Vagina (tissue), 2 donors: ENCODE data around the gene TNNT3. TPM values are rescaled to one million over a fixed set of nuclear protein-coding genes. Genes with fewer than 3 reads are reported as not detected.

Experiments
- DNase-seq, 2 donors: peaks; one replicate each; pipeline ENCODE4 v3.0.0-alpha.2; 2017; ENCODE audit errors: extremely low spot score in 2 of 2
- H3K27ac ChIP-seq: fragments of 200-600 bp; sonication (generic); one replicate; pipeline ENCODE4 v1.5.1; 2019
- H3K27me3 ChIP-seq: fragments of 200-600 bp; sonication (generic); one replicate; pipeline ENCODE4 v1.5.1; 2019
- H3K36me3 ChIP-seq, 2 donors: fragments of 200-600 bp; sonication (generic); one replicate each; pipeline ENCODE4 v1.5.1; 2017 to 2019
- H3K4me1 ChIP-seq: fragments of 200-600 bp; sonication (generic); one replicate; pipeline ENCODE4 v1.5.1; 2019
- H3K4me3 ChIP-seq, 2 donors: fragments of 200-600 bp; sonication (generic); 1 replicate in 1 of 2; 2 replicates in 1 of 2; pipeline ENCODE4 v1.5.1; 2016 to 2019
- H3K9me3 ChIP-seq: fragments of 200-600 bp; sonication (generic); one replicate; pipeline ENCODE4 v1.5.1; 2019
- POLR2A ChIP-seq, 2 donors: fragments of 450-650 bp; IDR thresholded peaks; one replicate each; pipeline ENCODE4 v1.6.1; 2017; ENCODE audit warnings: antibody characterized with exemption in 2 of 2, mild to moderate bottlenecking in 2 of 2, moderate library complexity in 2 of 2
- POLR2AphosphoS5 ChIP-seq, 2 donors: sonication (generic); formaldehyde crosslinking; IDR thresholded peaks; one replicate each; pipeline ENCODE4 v1.9.0; 2017; ENCODE audit warnings: antibody characterized with exemption in 2 of 2, mild to moderate bottlenecking in 2 of 2, low read depth in 1 of 2; ENCODE audit not compliant: insufficient read depth in 1 of 2
- intact Hi-C: fragments of 100-400 bp; cut with DNase I; formaldehyde crosslinking; loops from one replicate; pipeline ENCODE4 v1.15.1; 2023
- total RNA-seq: library from RNA; depleted of rRNA; stranded (reverse); fragments of >200 nt; gene quantifications from one replicate; pipeline ENCODE4 v1.2.3, GENCODE V29; 2016
- TF ChIP-seq, protein P1 (sequence below), 3 experiments: fragments of 450-650 bp in 2 of 3; fragments of 200-600 bp in 1 of 3; sonication (generic) in 1 of 3; IDR thresholded peaks; one replicate each; pipeline ENCODE4 v1.5.1; 2017 to 2019; ENCODE audit warnings: antibody characterized with exemption in 3 of 3, mild to moderate bottlenecking in 2 of 3, moderate library complexity in 2 of 3

The TNNT3 gene
- total RNA-seq, 1 donor from 2014 or later: 20.4 TPM

DNA sequence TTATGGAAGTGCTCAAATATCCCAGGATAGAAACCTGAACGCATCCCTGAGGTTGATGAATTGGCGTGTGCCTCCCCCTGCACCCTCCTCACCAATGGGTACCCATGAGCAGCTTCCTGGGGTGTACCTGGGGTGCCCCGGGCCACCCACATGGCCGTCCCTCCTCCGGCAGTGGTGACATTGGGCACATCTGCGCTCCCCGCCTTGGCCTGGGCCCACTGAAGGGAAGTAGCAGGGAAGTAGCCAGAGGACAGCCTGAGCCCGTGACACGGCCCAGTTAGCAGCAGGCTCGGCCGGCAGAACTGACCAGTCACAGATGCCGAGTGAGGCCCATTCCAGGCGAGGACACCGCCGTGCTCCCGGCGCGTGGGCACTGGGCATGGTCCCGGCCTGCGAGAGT, 44.4 kb downstream of the TNNT3 start:
- no peaks in the 10 kb centered on the region for H3K4me1 ChIP-seq
- no peaks in the 10 kb centered on the region for H3K36me3 ChIP-seq
- H3K4me3 ChIP-seq: no peak overlapping the region
- intact Hi-C loops: no loop called here
- DNase-seq: no peak
- no peak overlapping the region for H3K27ac ChIP-seq
- TF ChIP-seq POLR2AphosphoS5 (IDR thresholded peaks at IDR 0.05; ENCODE audit: insufficient read depth in 1 of 2, low read depth in 1 of 2) (no peak), POLR2A (IDR thresholded peaks at IDR 0.05) (no peak)
- TF ChIP-seq, protein P1, sequence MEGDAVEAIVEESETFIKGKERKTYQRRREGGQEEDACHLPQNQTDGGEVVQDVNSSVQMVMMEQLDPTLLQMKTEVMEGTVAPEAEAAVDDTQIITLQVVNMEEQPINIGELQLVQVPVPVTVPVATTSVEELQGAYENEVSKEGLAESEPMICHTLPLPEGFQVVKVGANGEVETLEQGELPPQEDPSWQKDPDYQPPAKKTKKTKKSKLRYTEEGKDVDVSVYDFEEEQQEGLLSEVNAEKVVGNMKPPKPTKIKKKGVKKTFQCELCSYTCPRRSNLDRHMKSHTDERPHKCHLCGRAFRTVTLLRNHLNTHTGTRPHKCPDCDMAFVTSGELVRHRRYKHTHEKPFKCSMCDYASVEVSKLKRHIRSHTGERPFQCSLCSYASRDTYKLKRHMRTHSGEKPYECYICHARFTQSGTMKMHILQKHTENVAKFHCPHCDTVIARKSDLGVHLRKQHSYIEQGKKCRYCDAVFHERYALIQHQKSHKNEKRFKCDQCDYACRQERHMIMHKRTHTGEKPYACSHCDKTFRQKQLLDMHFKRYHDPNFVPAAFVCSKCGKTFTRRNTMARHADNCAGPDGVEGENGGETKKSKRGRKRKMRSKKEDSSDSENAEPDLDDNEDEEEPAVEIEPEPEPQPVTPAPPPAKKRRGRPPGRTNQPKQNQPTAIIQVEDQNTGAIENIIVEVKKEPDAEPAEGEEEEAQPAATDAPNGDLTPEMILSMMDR (IDR thresholded peaks at IDR 0.05): no peak
- H3K27me3 ChIP-seq: no peaks in the 10 kb centered on the region
- no peaks in the 10 kb centered on the region for H3K9me3 ChIP-seq

DNA sequence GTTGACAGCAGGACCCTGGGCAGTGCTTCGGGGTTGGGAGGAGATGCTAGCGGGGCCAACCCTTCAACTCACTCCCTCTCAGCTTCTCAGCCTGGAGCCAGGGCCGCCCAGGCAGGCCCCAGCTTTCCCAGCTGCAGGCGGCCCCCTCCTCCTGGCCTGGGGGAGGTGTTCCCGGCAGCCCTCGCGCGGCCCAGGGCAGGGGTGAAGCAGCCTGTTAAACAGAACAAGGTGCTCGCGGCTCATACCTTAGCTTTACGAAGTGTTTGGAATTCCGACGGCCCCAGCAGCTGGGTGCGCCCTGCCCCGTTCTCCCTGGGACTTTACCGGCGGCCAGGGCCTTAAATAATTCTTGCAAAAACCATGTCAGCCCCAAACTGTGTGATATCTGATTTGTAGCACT, 44.8 kb downstream of the TNNT3 start:
- no peak for DNase-seq
- intact Hi-C loops: no loop called here
- TF ChIP-seq POLR2A (IDR thresholded peaks at IDR 0.05) (no peak), POLR2AphosphoS5 (IDR thresholded peaks at IDR 0.05; ENCODE audit: insufficient read depth in 1 of 2, low read depth in 1 of 2) (no peak)
- TF ChIP-seq, protein P1 (IDR thresholded peaks at IDR 0.05): no peak
- no peaks in the 10 kb centered on the region for H3K36me3 ChIP-seq
- no peaks in the 10 kb centered on the region for H3K4me1 ChIP-seq
- no peak overlapping the region for H3K27ac ChIP-seq
- H3K27me3 ChIP-seq: no peaks in the 10 kb centered on the region
- no peaks in the 10 kb centered on the region for H3K9me3 ChIP-seq
- no peak overlapping the region for H3K4me3 ChIP-seq

DNA sequence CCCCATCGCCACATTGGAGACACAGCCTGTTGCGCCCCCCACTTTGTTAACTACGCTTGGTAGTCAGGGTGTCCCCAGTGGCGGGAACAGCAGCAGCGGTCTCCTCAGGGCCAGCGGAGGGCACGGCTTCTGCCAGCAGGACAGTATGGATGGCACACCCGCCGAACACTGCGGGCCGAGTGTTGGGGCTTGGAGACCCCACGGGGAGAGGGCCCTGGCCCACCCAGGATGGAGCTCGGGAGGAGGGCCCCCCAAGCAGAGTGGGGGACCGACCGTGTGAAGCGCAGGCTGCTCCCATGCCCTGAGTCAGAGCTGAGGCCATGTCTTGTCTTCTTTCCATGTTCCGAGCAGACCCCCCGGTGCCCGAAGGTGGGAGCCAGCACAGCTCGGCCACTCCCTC, 45.5 kb downstream of the TNNT3 start:
- TF ChIP-seq POLR2A (IDR thresholded peaks at IDR 0.05) (no peak), POLR2AphosphoS5 (IDR thresholded peaks at IDR 0.05; ENCODE audit: insufficient read depth in 1 of 2, low read depth in 1 of 2) (no peak)
- TF ChIP-seq, protein P1 (IDR thresholded peaks at IDR 0.05): no peak
- Histone ChIP-seq H3K9me3 (no peaks in the 10 kb centered on the region), H3K27ac (no peak overlapping the region), H3K27me3 (no peaks in the 10 kb centered on the region), H3K4me3 (no peak overlapping the region), H3K36me3 (no peaks in the 10 kb centered on the region), H3K4me1 (no peaks in the 10 kb centered on the region)
- intact Hi-C loops: no loop called here
- DNase-seq: no peak

DNA sequence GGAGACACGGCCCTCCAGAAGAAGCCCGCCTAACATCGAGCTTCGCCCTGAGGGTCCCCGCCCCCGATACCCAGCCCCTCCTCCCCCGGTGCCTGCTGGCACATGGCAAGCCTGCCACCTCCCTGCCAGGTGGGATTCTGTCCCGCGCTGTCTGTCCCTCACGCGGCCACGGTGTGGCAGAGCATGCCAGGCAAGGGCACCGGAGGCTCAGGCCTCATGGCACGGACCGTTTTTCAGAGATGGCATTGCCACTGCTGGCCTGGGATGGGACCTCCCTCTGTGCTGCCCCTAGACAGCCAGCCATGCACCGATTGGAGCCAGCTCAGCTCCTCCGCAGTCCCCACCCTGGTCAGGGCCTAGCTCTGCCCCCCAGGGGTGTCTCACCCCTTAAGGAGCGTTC, 47.0 kb downstream of the TNNT3 start:
- Histone ChIP-seq H3K4me1 (no peaks in the 10 kb centered on the region), H3K9me3 (no peaks in the 10 kb centered on the region), H3K4me3 (no peak overlapping the region), H3K27ac (no peak overlapping the region), H3K27me3 (no peaks in the 10 kb centered on the region), H3K36me3 (no peaks in the 10 kb centered on the region)
- intact Hi-C loops: no loop called here
- no peak for DNase-seq
- TF ChIP-seq POLR2A (IDR thresholded peaks at IDR 0.05) (no peak), POLR2AphosphoS5 (IDR thresholded peaks at IDR 0.05; ENCODE audit: insufficient read depth in 1 of 2, low read depth in 1 of 2) (no peak)
- TF ChIP-seq, protein P1 (IDR thresholded peaks at IDR 0.05): no peak

DNA sequence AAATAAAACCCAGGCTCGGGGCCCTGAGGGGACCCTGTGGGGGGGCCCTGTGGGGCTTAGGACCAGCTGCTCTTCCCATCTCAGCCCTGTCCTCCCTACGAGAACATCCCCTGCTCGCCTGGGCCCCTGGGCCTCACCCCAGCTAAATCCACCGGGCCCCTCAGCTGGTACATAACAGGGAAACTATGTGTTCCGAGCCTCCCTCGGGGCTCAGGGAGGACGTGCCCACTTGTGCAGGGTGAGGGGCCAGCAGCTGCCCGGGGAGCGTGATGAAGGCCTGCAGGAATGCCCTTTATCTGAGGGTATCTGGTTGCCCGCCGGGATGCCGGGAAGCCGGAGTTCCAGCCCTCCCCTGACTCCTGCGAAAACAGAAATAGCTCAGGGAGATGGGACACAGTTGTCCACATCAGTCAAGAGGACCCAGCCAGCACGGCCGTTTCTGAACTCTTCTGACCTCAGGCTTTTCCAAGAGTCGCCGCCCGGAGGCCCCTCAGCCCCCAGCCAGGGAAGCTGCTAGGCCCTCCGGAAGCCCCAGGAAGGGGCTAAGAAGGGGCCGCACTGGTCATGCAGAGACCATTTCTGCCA, 48.2 kb downstream of the TNNT3 start:
- intact Hi-C loops: no loop called here
- Histone ChIP-seq H3K9me3 (no peaks in the 10 kb centered on the region), H3K27ac (no peak overlapping the region), H3K4me3 (no peak overlapping the region), H3K27me3 (no peaks in the 10 kb centered on the region), H3K4me1 (no peaks in the 10 kb centered on the region), H3K36me3 (no peaks in the 10 kb centered on the region)
- TF ChIP-seq POLR2A (IDR thresholded peaks at IDR 0.05): no peak
- TF ChIP-seq POLR2AphosphoS5 (IDR thresholded peaks at IDR 0.05; ENCODE audit: insufficient read depth in 1 of 2, low read depth in 1 of 2): no peak
- TF ChIP-seq, protein P1 (IDR thresholded peaks at IDR 0.05): no peak
- DNase-seq: no peak
